SK-N-SH (cell line): Measurements from ENCODE around the gene MEIG1. TPM values are rescaled to one million over a fixed set of nuclear protein-coding genes. Genes with fewer than 3 reads are reported as not detected.

ENCODE experiments used
- CTCF ChIA-PET: fragments of 300-600, 350-600 bp; formaldehyde crosslinking; extraction: SDS; loops from one replicate; lab custom pipeline; 2021; lab: Yijun Ruan, JAX
- POLR2A ChIA-PET: fragments of 350-600 bp; sonication (Branson Sonifier 250); formaldehyde crosslinking; extraction: SDS; loops from one replicate; lab custom pipeline; 2020; ENCODE audit warnings: antibody characterized with exemption, inconsistent platforms; lab: Yijun Ruan, JAX
- DNase-seq: peaks from one replicate; pipeline ENCODE4 v3.0.0; 2012
- H2AFZ ChIP-seq: fragments of 200-600 bp; sonication (generic); 2 replicates; pipeline ENCODE4 v1.8.1; 2016; ENCODE audit warnings: antibody characterized with exemption, mild to moderate bottlenecking, low read depth
- H3F3A ChIP-seq: fragments of 200-600 bp; sonication (generic); replicated peaks from 2 replicates; pipeline ENCODE3; 2016; ENCODE audit warnings: antibody characterized with exemption, mild to moderate bottlenecking; ENCODE audit not compliant: insufficient read depth
- H3K27ac ChIP-seq, 2 experiments: fragments of 200-500 bp in 1 of 2; fragments of 200-600 bp in 1 of 2; sonication (Bioruptor generic) in 1 of 2; sonication (generic), shearing (Covaris generic) in 1 of 2; 2 replicates each; pipeline versions ENCODE4 v1.5.1 to v1.6.1; 2014 to 2016; ENCODE audit warnings: low read depth in 2 of 2, inconsistent platforms in 1 of 2, low read length in 1 of 2, mild to moderate bottlenecking in 1 of 2, mixed read lengths in 1 of 2
- H3K27me3 ChIP-seq: fragments of 200-600 bp; sonication (generic), shearing (Covaris generic); 2 replicates; pipeline ENCODE4 v1.6.1; 2016; ENCODE audit warnings: mixed run types; ENCODE audit not compliant: insufficient read depth
- H3K36me3 ChIP-seq, 2 experiments: fragments of 200-500 bp in 1 of 2; fragments of 200-600 bp in 1 of 2; sonication (Bioruptor generic) in 1 of 2; sonication (generic) in 1 of 2; replicated peaks in 1 of 2; 2 replicates each; pipeline versions ENCODE3 to v1.5.1; 2014 to 2016; ENCODE audit warnings: low read length in 1 of 2, mild to moderate bottlenecking in 1 of 2; ENCODE audit not compliant: insufficient read depth in 2 of 2, control insufficient read depth in 1 of 2
- H3K4me1 ChIP-seq, 2 experiments: fragments of 200-500 bp in 1 of 2; fragments of 200-600 bp in 1 of 2; sonication (Bioruptor generic) in 1 of 2; sonication (generic), shearing (Covaris generic) in 1 of 2; 2 replicates each; pipeline versions ENCODE4 v1.5.1 to v1.6.1; 2014 to 2016; ENCODE audit warnings: low read depth in 1 of 2, low read length in 1 of 2, mixed run types in 1 of 2; ENCODE audit not compliant: insufficient read depth in 2 of 2, control insufficient read depth in 1 of 2
- H3K4me2 ChIP-seq: fragments of 200-600 bp; sonication (generic), shearing (Covaris generic); 2 replicates; pipeline ENCODE4 v1.6.1; 2017; ENCODE audit warnings: mixed run types
- H3K4me3 ChIP-seq, 2 experiments: fragments of 200-500 bp in 1 of 2; fragments of 200-600 bp in 1 of 2; sonication (Bioruptor generic) in 1 of 2; sonication (generic), shearing (Covaris generic) in 1 of 2; 2 replicates each; pipeline versions ENCODE4 v1.5.1 to v1.8.1; 2014 to 2016; ENCODE audit warnings: low read depth in 2 of 2, inconsistent platforms in 1 of 2, low read length in 1 of 2, mild to moderate bottlenecking in 1 of 2, mixed read lengths in 1 of 2, moderate library complexity in 1 of 2
- H3K79me2 ChIP-seq: fragments of 200-600 bp; sonication (generic); 2 replicates; pipeline ENCODE4 v1.8.1; 2017; ENCODE audit warnings: mild to moderate bottlenecking; ENCODE audit not compliant: insufficient read depth
- H3K9ac ChIP-seq: fragments of 200-600 bp; sonication (generic); 2 replicates; pipeline ENCODE4 v1.6.1; 2017; ENCODE audit warnings: mixed run types
- H3K9me2 ChIP-seq: fragments of 200-600 bp; sonication (generic); 2 replicates; pipeline ENCODE4 v1.6.1; 2017; ENCODE audit warnings: mixed run types
- H3K9me3 ChIP-seq: fragments of 200-600 bp; sonication (generic); 2 replicates; pipeline ENCODE4 v1.6.1; 2017; ENCODE audit warnings: mixed run types, mild to moderate bottlenecking, moderate library complexity
- H4K20me1 ChIP-seq: fragments of 200-600 bp; sonication (generic); 2 replicates; pipeline ENCODE4 v1.6.1; 2017; ENCODE audit warnings: mild to moderate bottlenecking, mixed run types; ENCODE audit not compliant: insufficient read depth
- ELF1 ChIP-seq: IDR thresholded peaks from 2 replicates; pipeline ENCODE4 v1.4.0; 2012
- FOXJ3 ChIP-seq: sonication (generic); formaldehyde crosslinking; IDR thresholded peaks from 2 replicates; pipeline ENCODE4 v1.5.1; 2020; ENCODE audit warnings: mild to moderate bottlenecking, missing genetic modification reagents
- GATA2 ChIP-seq: sonication (generic); formaldehyde crosslinking; IDR thresholded peaks from 2 replicates; pipeline ENCODE4 v1.5.0; 2020; ENCODE audit warnings: mild to moderate bottlenecking, missing genetic modification reagents
- MEF2A ChIP-seq: IDR thresholded peaks from 2 replicates; pipeline ENCODE4 v1.4.0; 2012; ENCODE audit warnings: low read depth, borderline replicate concordance
- MXI1 ChIP-seq: IDR thresholded peaks from 2 replicates; pipeline ENCODE4 v1.6.1; 2012; ENCODE audit warnings: mild to moderate bottlenecking, low read depth, low read length, improper control_type of control experiment
- POLR2AphosphoS5 ChIP-seq: IDR thresholded peaks from 2 replicates; pipeline ENCODE4 v1.6.1; 2012; ENCODE audit warnings: low read depth, low read length
- SMC3 ChIP-seq: IDR thresholded peaks from 2 replicates; pipeline ENCODE4 v1.6.1; 2012; ENCODE audit warnings: low read depth, low read length, improper control_type of control experiment
- TAF1 ChIP-seq: IDR thresholded peaks from 2 replicates; pipeline ENCODE4 v1.6.1; 2012; ENCODE audit warnings: low read depth, mild to moderate bottlenecking, low read length, moderate library complexity, borderline replicate concordance
- TCF12 ChIP-seq: IDR thresholded peaks from 2 replicates; pipeline ENCODE4 v1.4.0; 2012
- WGBS: methylation state at CpG from one replicate; pipeline ENCODE4 v1.1.6; 2017; ENCODE audit warnings: low lambda C conversion rate; 5-methylcytosine and 5-hydroxymethylcytosine counted together
- polyA plus RNA-seq, 3 experiments: library from polyadenylated mRNA; depleted of rRNA; stranded (reverse); fragments of >200 nt; gene quantifications; 2 replicates each; pipeline ENCODE4 v1.2.3, GENCODE V29; 2012
- TF ChIP-seq, protein P1 (sequence below): fragments of 150-350 bp; IDR thresholded peaks from 2 replicates; pipeline ENCODE4 v1.6.1; 2017; ENCODE audit warnings: antibody characterized with exemption, low read length, low read depth, borderline replicate concordance
- TF ChIP-seq, protein P2 (sequence below): IDR thresholded peaks from 2 replicates; pipeline ENCODE4 v1.4.0; 2012; ENCODE audit warnings: low read depth
- TF ChIP-seq, protein P3 (sequence below): IDR thresholded peaks from 2 replicates; pipeline ENCODE4 v1.4.0; 2012; ENCODE audit warnings: low read depth, borderline replicate concordance
- TF ChIP-seq, protein P4 (sequence below): fragments of 200-600 bp; sonication (generic); IDR thresholded peaks from 2 replicates; pipeline ENCODE4 v1.6.1; 2017; ENCODE audit warnings: antibody characterized with exemption, mild to moderate bottlenecking, moderate library complexity

MEIG1 gene
- polyA plus RNA-seq, 1 of the 3 experiments (the other 2 are of a cell fraction) = 0.43 TPM

DNA sequence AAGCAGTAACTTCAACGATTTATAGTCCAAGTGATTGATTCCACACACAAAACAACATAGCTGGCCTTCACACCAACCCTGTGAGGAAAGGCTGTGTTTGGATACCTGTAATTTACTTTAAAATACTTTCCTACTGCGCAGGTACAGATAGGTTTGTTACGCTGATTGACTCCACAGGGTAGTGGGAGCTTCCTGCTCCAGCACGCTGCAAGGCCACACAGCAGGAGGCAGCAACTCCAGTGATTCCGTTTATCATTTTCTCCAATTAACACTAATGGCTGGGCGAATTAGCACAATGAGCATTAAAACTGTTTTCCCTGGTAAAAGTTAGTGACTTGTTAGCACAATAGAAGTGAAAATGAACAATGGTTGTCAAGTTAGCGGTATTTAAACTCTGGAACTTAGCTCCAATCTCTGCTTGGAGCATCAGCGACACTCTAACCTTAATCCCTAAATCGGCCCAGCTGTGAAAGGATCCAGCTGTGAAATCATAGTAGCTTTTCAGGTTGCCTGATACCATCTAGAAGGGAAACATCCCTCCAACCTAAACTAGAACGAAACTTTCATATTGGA lies 6.3 kb upstream of the MEIG1 start:
- Histone ChIP-seq H3F3A (peaks cover 14% of the 10 kb centered on the region), H3K27ac (peak overlapping the region; percentile 79 to 90), H3K9me3 (no peaks in the 10 kb centered on the region), H3K79me2 (peaks cover 50% of the 10 kb centered on the region), H4K20me1 (no peaks in the 10 kb centered on the region), H2AFZ (peak overlapping the region; percentile 82; the same call in 1 of the 2 replicates), H3K27me3 (no peaks in the 10 kb centered on the region), H3K4me1 (peaks cover 7 to 10% of the 10 kb centered on the region in 2 experiments; a peak in 2 of 4 replicates), H3K4me2 (peak overlapping the region; percentile 88), H3K9ac (peak overlapping the region; percentile 81), H3K36me3 (peaks cover 0 to 11% of the 10 kb centered on the region in 2 experiments), H3K9me2 (no peaks in the 10 kb centered on the region), H3K4me3 (peak overlapping the region; percentile 72 to 90)
- DNase-seq = peak; percentile 34
- 24% methylated on average over 10 of the region's 10 CpGs for WGBS
- ChIA-PET POLR2A (interaction anchor here (0.5 to 2.6 kb wide), 3 partner anchors 75 to 214 kb away, joined by 4 to 12 read pairs (median 7); partner anchors contain the start of genes CDNF, HSPA14, MSANTD7 and SUV39H2), CTCF (interaction anchor here (0.7 to 2.8 kb wide), 9 partner anchors 9 to 454 kb away, joined by 3 to 12 read pairs (median 4); no protein-coding TSS in a partner anchor)
- TF ChIP-seq MEF2A (no peak), FOXJ3 (no peak), SMC3 (peak; percentile 14; the same call in 1 of the 2 replicates), TAF1 (no peak), POLR2AphosphoS5 (no peak), TCF12 (no peak), MXI1 (0 out of 2 replicates have a peak, but pooled peaks have one; percentile 21), GATA2 (CRISPR knock-in tag) (no peak), ELF1 (no peak)
- TF ChIP-seq, protein P1, sequence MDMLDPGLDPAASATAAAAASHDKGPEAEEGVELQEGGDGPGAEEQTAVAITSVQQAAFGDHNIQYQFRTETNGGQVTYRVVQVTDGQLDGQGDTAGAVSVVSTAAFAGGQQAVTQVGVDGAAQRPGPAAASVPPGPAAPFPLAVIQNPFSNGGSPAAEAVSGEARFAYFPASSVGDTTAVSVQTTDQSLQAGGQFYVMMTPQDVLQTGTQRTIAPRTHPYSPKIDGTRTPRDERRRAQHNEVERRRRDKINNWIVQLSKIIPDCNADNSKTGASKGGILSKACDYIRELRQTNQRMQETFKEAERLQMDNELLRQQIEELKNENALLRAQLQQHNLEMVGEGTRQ = no peak
- TF ChIP-seq, protein P2, sequence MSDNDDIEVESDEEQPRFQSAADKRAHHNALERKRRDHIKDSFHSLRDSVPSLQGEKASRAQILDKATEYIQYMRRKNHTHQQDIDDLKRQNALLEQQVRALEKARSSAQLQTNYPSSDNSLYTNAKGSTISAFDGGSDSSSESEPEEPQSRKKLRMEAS = no peak
- TF ChIP-seq, protein P3, sequence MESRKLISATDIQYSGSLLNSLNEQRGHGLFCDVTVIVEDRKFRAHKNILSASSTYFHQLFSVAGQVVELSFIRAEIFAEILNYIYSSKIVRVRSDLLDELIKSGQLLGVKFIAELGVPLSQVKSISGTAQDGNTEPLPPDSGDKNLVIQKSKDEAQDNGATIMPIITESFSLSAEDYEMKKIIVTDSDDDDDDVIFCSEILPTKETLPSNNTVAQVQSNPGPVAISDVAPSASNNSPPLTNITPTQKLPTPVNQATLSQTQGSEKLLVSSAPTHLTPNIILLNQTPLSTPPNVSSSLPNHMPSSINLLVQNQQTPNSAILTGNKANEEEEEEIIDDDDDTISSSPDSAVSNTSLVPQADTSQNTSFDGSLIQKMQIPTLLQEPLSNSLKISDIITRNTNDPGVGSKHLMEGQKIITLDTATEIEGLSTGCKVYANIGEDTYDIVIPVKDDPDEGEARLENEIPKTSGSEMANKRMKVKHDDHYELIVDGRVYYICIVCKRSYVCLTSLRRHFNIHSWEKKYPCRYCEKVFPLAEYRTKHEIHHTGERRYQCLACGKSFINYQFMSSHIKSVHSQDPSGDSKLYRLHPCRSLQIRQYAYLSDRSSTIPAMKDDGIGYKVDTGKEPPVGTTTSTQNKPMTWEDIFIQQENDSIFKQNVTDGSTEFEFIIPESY = no peak
- TF ChIP-seq, protein P4, sequence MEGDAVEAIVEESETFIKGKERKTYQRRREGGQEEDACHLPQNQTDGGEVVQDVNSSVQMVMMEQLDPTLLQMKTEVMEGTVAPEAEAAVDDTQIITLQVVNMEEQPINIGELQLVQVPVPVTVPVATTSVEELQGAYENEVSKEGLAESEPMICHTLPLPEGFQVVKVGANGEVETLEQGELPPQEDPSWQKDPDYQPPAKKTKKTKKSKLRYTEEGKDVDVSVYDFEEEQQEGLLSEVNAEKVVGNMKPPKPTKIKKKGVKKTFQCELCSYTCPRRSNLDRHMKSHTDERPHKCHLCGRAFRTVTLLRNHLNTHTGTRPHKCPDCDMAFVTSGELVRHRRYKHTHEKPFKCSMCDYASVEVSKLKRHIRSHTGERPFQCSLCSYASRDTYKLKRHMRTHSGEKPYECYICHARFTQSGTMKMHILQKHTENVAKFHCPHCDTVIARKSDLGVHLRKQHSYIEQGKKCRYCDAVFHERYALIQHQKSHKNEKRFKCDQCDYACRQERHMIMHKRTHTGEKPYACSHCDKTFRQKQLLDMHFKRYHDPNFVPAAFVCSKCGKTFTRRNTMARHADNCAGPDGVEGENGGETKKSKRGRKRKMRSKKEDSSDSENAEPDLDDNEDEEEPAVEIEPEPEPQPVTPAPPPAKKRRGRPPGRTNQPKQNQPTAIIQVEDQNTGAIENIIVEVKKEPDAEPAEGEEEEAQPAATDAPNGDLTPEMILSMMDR = peak; percentile 26
